SK-N-SH (cell line): ENCODE data around the gene NDUFAF4. TPM values are rescaled to one million over a fixed set of nuclear protein-coding genes. Genes with fewer than 3 reads are reported as not detected.

Experiments used
- CTCF ChIA-PET: fragments of 300-600, 350-600 bp; formaldehyde crosslinking; extraction: SDS; loops from one replicate; lab custom pipeline; 2021; lab: Yijun Ruan, JAX
- POLR2A ChIA-PET: fragments of 350-600 bp; sonication (Branson Sonifier 250); formaldehyde crosslinking; extraction: SDS; loops from one replicate; lab custom pipeline; 2020; ENCODE audit warnings: antibody characterized with exemption, inconsistent platforms; lab: Yijun Ruan, JAX
- DNase-seq: peaks from one replicate; pipeline ENCODE4 v3.0.0; 2012
- H2AFZ ChIP-seq: fragments of 200-600 bp; sonication (generic); 2 replicates; pipeline ENCODE4 v1.8.1; 2016; ENCODE audit warnings: antibody characterized with exemption, mild to moderate bottlenecking, low read depth
- H3F3A ChIP-seq: fragments of 200-600 bp; sonication (generic); replicated peaks from 2 replicates; pipeline ENCODE3; 2016; ENCODE audit warnings: antibody characterized with exemption, mild to moderate bottlenecking; ENCODE audit not compliant: insufficient read depth
- H3K27ac ChIP-seq, 2 experiments: fragments of 200-500 bp in 1 of 2; fragments of 200-600 bp in 1 of 2; sonication (Bioruptor generic) in 1 of 2; sonication (generic), shearing (Covaris generic) in 1 of 2; 2 replicates each; pipeline versions ENCODE4 v1.5.1 to v1.6.1; 2014 to 2016; ENCODE audit warnings: low read depth in 2 of 2, inconsistent platforms in 1 of 2, low read length in 1 of 2, mild to moderate bottlenecking in 1 of 2, mixed read lengths in 1 of 2
- H3K27me3 ChIP-seq: fragments of 200-600 bp; sonication (generic), shearing (Covaris generic); 2 replicates; pipeline ENCODE4 v1.6.1; 2016; ENCODE audit warnings: mixed run types; ENCODE audit not compliant: insufficient read depth
- H3K36me3 ChIP-seq, 2 experiments: fragments of 200-500 bp in 1 of 2; fragments of 200-600 bp in 1 of 2; sonication (Bioruptor generic) in 1 of 2; sonication (generic) in 1 of 2; replicated peaks in 1 of 2; 2 replicates each; pipeline versions ENCODE3 to v1.5.1; 2014 to 2016; ENCODE audit warnings: low read length in 1 of 2, mild to moderate bottlenecking in 1 of 2; ENCODE audit not compliant: insufficient read depth in 2 of 2, control insufficient read depth in 1 of 2
- H3K4me1 ChIP-seq, 2 experiments: fragments of 200-500 bp in 1 of 2; fragments of 200-600 bp in 1 of 2; sonication (Bioruptor generic) in 1 of 2; sonication (generic), shearing (Covaris generic) in 1 of 2; 2 replicates each; pipeline versions ENCODE4 v1.5.1 to v1.6.1; 2014 to 2016; ENCODE audit warnings: low read depth in 1 of 2, low read length in 1 of 2, mixed run types in 1 of 2; ENCODE audit not compliant: insufficient read depth in 2 of 2, control insufficient read depth in 1 of 2
- H3K4me2 ChIP-seq: fragments of 200-600 bp; sonication (generic), shearing (Covaris generic); 2 replicates; pipeline ENCODE4 v1.6.1; 2017; ENCODE audit warnings: mixed run types
- H3K4me3 ChIP-seq, 2 experiments: fragments of 200-500 bp in 1 of 2; fragments of 200-600 bp in 1 of 2; sonication (Bioruptor generic) in 1 of 2; sonication (generic), shearing (Covaris generic) in 1 of 2; 2 replicates each; pipeline versions ENCODE4 v1.5.1 to v1.8.1; 2014 to 2016; ENCODE audit warnings: low read depth in 2 of 2, inconsistent platforms in 1 of 2, low read length in 1 of 2, mild to moderate bottlenecking in 1 of 2, mixed read lengths in 1 of 2, moderate library complexity in 1 of 2
- H3K79me2 ChIP-seq: fragments of 200-600 bp; sonication (generic); 2 replicates; pipeline ENCODE4 v1.8.1; 2017; ENCODE audit warnings: mild to moderate bottlenecking; ENCODE audit not compliant: insufficient read depth
- H3K9ac ChIP-seq: fragments of 200-600 bp; sonication (generic); 2 replicates; pipeline ENCODE4 v1.6.1; 2017; ENCODE audit warnings: mixed run types
- H3K9me2 ChIP-seq: fragments of 200-600 bp; sonication (generic); 2 replicates; pipeline ENCODE4 v1.6.1; 2017; ENCODE audit warnings: mixed run types
- H3K9me3 ChIP-seq: fragments of 200-600 bp; sonication (generic); 2 replicates; pipeline ENCODE4 v1.6.1; 2017; ENCODE audit warnings: mixed run types, mild to moderate bottlenecking, moderate library complexity
- H4K20me1 ChIP-seq: fragments of 200-600 bp; sonication (generic); 2 replicates; pipeline ENCODE4 v1.6.1; 2017; ENCODE audit warnings: mild to moderate bottlenecking, mixed run types; ENCODE audit not compliant: insufficient read depth
- CHD2 ChIP-seq: fragments of 150-350 bp; IDR thresholded peaks from 2 replicates; pipeline ENCODE4 v1.6.1; 2018; ENCODE audit warnings: low read length; ENCODE audit not compliant: partially characterized antibody
- EP300 ChIP-seq, 2 experiments: IDR thresholded peaks; 2 replicates each; pipeline versions ENCODE4 v1.4.0 to v1.6.1; 2012; ENCODE audit warnings: borderline replicate concordance in 1 of 2, low read depth in 1 of 2, low read length in 1 of 2
- MEF2A ChIP-seq: IDR thresholded peaks from 2 replicates; pipeline ENCODE4 v1.4.0; 2012; ENCODE audit warnings: low read depth, borderline replicate concordance
- SIN3A ChIP-seq: IDR thresholded peaks from 2 replicates; pipeline ENCODE4 v1.6.1; 2012; ENCODE audit warnings: low read depth, mild to moderate bottlenecking, low read length, moderate library complexity, borderline replicate concordance
- TCF12 ChIP-seq: IDR thresholded peaks from 2 replicates; pipeline ENCODE4 v1.4.0; 2012
- WGBS: methylation state at CpG from one replicate; pipeline ENCODE4 v1.1.6; 2017; ENCODE audit warnings: low lambda C conversion rate; 5-methylcytosine and 5-hydroxymethylcytosine counted together
- polyA plus RNA-seq, 3 experiments: library from polyadenylated mRNA; depleted of rRNA; stranded (reverse); fragments of >200 nt; gene quantifications; 2 replicates each; pipeline ENCODE4 v1.2.3, GENCODE V29; 2012
- TF ChIP-seq, protein P1 (sequence below): IDR thresholded peaks from 2 replicates; pipeline ENCODE4 v1.6.1; 2012; ENCODE audit warnings: mild to moderate bottlenecking, low read depth, low read length, moderate library complexity
- TF ChIP-seq, protein P2 (sequence below): IDR thresholded peaks from 2 replicates; pipeline ENCODE4 v1.4.0; 2012; ENCODE audit warnings: low read depth, borderline replicate concordance
- TF ChIP-seq, protein P3 (sequence below): fragments of 200-600 bp; sonication (generic); IDR thresholded peaks from 2 replicates; pipeline ENCODE4 v1.6.1; 2017; ENCODE audit warnings: antibody characterized with exemption, mild to moderate bottlenecking, moderate library complexity

The NDUFAF4 gene
- polyA plus RNA-seq, 1 of the 3 experiments (the other 2 are of a cell fraction): 16.7 TPM

DNA sequence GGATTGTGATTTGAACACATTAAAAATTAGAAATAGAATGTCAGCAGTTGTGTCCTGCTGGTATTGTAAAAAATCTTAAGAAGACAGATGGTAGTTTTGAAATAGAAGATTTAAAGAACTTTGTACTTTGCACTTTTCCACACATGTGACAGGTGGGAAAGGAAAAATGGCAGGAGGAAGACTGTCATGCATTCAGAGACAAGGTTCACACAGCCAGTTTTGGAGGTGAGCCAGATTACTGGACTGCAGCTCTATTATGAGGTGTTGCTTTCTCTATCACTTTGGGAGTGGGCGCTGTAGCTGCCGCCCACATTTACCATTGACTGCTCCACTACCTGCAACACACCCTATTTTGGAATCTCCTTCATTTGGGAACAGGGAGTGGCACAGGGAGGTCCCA lies 12.1 kb upstream of the NDUFAF4 start (continued):
- TF ChIP-seq, protein P1, sequence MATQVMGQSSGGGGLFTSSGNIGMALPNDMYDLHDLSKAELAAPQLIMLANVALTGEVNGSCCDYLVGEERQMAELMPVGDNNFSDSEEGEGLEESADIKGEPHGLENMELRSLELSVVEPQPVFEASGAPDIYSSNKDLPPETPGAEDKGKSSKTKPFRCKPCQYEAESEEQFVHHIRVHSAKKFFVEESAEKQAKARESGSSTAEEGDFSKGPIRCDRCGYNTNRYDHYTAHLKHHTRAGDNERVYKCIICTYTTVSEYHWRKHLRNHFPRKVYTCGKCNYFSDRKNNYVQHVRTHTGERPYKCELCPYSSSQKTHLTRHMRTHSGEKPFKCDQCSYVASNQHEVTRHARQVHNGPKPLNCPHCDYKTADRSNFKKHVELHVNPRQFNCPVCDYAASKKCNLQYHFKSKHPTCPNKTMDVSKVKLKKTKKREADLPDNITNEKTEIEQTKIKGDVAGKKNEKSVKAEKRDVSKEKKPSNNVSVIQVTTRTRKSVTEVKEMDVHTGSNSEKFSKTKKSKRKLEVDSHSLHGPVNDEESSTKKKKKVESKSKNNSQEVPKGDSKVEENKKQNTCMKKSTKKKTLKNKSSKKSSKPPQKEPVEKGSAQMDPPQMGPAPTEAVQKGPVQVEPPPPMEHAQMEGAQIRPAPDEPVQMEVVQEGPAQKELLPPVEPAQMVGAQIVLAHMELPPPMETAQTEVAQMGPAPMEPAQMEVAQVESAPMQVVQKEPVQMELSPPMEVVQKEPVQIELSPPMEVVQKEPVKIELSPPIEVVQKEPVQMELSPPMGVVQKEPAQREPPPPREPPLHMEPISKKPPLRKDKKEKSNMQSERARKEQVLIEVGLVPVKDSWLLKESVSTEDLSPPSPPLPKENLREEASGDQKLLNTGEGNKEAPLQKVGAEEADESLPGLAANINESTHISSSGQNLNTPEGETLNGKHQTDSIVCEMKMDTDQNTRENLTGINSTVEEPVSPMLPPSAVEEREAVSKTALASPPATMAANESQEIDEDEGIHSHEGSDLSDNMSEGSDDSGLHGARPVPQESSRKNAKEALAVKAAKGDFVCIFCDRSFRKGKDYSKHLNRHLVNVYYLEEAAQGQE: no peak
- TF ChIP-seq, protein P2, sequence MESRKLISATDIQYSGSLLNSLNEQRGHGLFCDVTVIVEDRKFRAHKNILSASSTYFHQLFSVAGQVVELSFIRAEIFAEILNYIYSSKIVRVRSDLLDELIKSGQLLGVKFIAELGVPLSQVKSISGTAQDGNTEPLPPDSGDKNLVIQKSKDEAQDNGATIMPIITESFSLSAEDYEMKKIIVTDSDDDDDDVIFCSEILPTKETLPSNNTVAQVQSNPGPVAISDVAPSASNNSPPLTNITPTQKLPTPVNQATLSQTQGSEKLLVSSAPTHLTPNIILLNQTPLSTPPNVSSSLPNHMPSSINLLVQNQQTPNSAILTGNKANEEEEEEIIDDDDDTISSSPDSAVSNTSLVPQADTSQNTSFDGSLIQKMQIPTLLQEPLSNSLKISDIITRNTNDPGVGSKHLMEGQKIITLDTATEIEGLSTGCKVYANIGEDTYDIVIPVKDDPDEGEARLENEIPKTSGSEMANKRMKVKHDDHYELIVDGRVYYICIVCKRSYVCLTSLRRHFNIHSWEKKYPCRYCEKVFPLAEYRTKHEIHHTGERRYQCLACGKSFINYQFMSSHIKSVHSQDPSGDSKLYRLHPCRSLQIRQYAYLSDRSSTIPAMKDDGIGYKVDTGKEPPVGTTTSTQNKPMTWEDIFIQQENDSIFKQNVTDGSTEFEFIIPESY: no peak
- no peak for TF ChIP-seq CHD2

DNA sequence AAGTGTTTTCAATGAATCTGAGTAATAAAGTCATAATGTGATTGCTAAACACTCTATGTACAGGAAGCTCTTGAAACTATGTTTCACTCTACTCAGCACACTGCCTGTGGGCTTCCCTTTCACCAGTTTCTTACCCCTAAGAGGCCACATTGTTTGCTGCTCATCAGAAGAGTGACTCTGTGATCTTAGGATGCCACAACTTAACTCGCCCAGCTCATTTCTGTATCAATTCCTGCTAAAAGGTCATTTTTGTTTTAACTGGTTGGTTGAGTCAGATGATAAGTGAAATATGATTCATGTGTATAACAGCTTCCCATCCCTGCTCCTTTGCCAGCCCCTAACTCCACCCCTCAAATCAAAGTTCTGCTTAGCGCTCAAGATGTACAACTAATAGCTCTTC lies 9.8 kb upstream of the NDUFAF4 start:
- CTCF ChIA-PET: interaction anchor here (0.8 to 6.4 kb wide), 5 partner anchors 9 to 281 kb away, joined by 3 to 34 read pairs (median 3); partner anchors contain the start of gene NDUFAF4
- Histone ChIP-seq H4K20me1 (no peaks in the 10 kb centered on the region), H3K4me3 (no peak overlapping the region), H3K9me3 (no peaks in the 10 kb centered on the region), H3K9ac (no peak overlapping the region), H3K4me1 (no peaks in the 10 kb centered on the region; a peak in 1 of 4 replicates), H3K27me3 (no peaks in the 10 kb centered on the region), H3F3A (no peaks in the 10 kb centered on the region), H3K9me2 (no peaks in the 10 kb centered on the region), H3K36me3 (no peaks in the 10 kb centered on the region), H3K79me2 (no peaks in the 10 kb centered on the region), H3K4me2 (no peak overlapping the region), H2AFZ (no peak overlapping the region), H3K27ac (no peak overlapping the region)
- DNase-seq: no peak
- POLR2A ChIA-PET: no interaction called here
- 72% methylated on average over 2 of the region's 2 CpGs for WGBS
- no peak for TF ChIP-seq EP300 (IDR thresholded peaks at IDR 0.05; ENCODE audit: borderline replicate concordance in 1 of 2, low read depth in 1 of 2, low read length in 1 of 2)
- no peak for TF ChIP-seq TCF12
- TF ChIP-seq SIN3A: no peak
- TF ChIP-seq MEF2A: no peak
- TF ChIP-seq, protein P3, sequence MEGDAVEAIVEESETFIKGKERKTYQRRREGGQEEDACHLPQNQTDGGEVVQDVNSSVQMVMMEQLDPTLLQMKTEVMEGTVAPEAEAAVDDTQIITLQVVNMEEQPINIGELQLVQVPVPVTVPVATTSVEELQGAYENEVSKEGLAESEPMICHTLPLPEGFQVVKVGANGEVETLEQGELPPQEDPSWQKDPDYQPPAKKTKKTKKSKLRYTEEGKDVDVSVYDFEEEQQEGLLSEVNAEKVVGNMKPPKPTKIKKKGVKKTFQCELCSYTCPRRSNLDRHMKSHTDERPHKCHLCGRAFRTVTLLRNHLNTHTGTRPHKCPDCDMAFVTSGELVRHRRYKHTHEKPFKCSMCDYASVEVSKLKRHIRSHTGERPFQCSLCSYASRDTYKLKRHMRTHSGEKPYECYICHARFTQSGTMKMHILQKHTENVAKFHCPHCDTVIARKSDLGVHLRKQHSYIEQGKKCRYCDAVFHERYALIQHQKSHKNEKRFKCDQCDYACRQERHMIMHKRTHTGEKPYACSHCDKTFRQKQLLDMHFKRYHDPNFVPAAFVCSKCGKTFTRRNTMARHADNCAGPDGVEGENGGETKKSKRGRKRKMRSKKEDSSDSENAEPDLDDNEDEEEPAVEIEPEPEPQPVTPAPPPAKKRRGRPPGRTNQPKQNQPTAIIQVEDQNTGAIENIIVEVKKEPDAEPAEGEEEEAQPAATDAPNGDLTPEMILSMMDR: no peak
